Mesothelial cell of epicardium (in vitro differentiated cells): ENCODE measurements around the gene ATG4C. TPM values are rescaled to one million over a fixed set of nuclear protein-coding genes. Genes with fewer than 3 reads are reported as not detected.

Experiments
- DNase-seq, 2 experiments: peaks; one replicate each; pipeline ENCODE4 v3.0.0; 2021; ENCODE audit warnings: low spot score in 2 of 2; ENCODE audit not compliant: unreplicated experiment in 2 of 2
- H3K27ac Mint-ChIP-seq: 2 replicates; pipeline ENCODE4 v1.8.0; 2021; ENCODE audit warnings: mixed read lengths
- H3K27me3 Mint-ChIP-seq: 2 replicates; pipeline ENCODE4 v1.8.0; 2021; ENCODE audit warnings: low read depth, mixed read lengths
- H3K36me3 Mint-ChIP-seq: 2 replicates; pipeline ENCODE4 v1.8.0; 2021; ENCODE audit warnings: mixed read lengths
- H3K4me1 Mint-ChIP-seq: 2 replicates; pipeline ENCODE4 v1.8.0; 2021; ENCODE audit warnings: mixed read lengths
- H3K4me3 Mint-ChIP-seq: 2 replicates; pipeline ENCODE4 v1.8.0; 2021; ENCODE audit warnings: mild to moderate bottlenecking, moderate library complexity, mixed read lengths
- H3K9me3 Mint-ChIP-seq: 2 replicates; pipeline ENCODE4 v1.8.0; 2021; ENCODE audit warnings: mixed read lengths
- CTCF ChIP-seq: fragments of 200-600 bp; sonication (generic); IDR thresholded peaks from one replicate; pipeline ENCODE4 v1.5.0; 2021; ENCODE audit warnings: antibody characterized with exemption; ENCODE audit not compliant: unreplicated experiment
- total RNA-seq: library from RNA; stranded (reverse); gene quantifications from 3 replicates; pipeline ENCODE4 v1.2.1, GENCODE V29; 2021

The ATG4C gene
- total RNA-seq, 1 donor from 2014 or later, result 11.4 TPM

GRCh38 chr1:62903522-62903921 is 119.6 kb downstream of the ATG4C start:
- Mint-ChIP-seq H3K27ac (no peak overlapping the region), H3K27me3 (peaks cover 6% of the 10 kb centered on the region), H3K36me3 (no peaks in the 10 kb centered on the region), H3K4me3 (no peak overlapping the region), H3K4me1 (peaks cover 6% of the 10 kb centered on the region), H3K9me3 (no peaks in the 10 kb centered on the region)
- no peak for DNase-seq
- no peak for TF ChIP-seq CTCF

GRCh38 chr1:62903982-62904855 is 120.3 kb downstream of the ATG4C start:
- no peaks in the 10 kb centered on the region for H3K36me3 Mint-ChIP-seq
- no peak overlapping the region for H3K4me3 Mint-ChIP-seq
- H3K4me1 Mint-ChIP-seq, result peaks cover 11% of the 10 kb centered on the region
- no peak for TF ChIP-seq CTCF
- no peak overlapping the region for H3K27ac Mint-ChIP-seq
- DNase-seq, result no peak
- peaks cover 6% of the 10 kb centered on the region for H3K27me3 Mint-ChIP-seq
- no peaks in the 10 kb centered on the region for H3K9me3 Mint-ChIP-seq

- H3K27me3 Mint-ChIP-seq, result peaks cover 6% of the 10 kb centered on the region
- peaks cover 11% of the 10 kb centered on the region for H3K4me1 Mint-ChIP-seq
- H3K27ac Mint-ChIP-seq, result no peak overlapping the region
- DNase-seq, result no peak
- H3K4me3 Mint-ChIP-seq, result no peak overlapping the region
- H3K36me3 Mint-ChIP-seq, result no peaks in the 10 kb centered on the region
- H3K9me3 Mint-ChIP-seq, result no peaks in the 10 kb centered on the region
- no peak for TF ChIP-seq CTCF
Measured at GRCh38 chr1:62904856-62905225, 120.9 kb downstream of the ATG4C start.

GRCh38 chr1:62905309-62905708 is 121.4 kb downstream of the ATG4C start:
- Mint-ChIP-seq H3K27me3 (peaks cover 6% of the 10 kb centered on the region), H3K4me1 (peaks cover 11% of the 10 kb centered on the region), H3K36me3 (no peaks in the 10 kb centered on the region), H3K9me3 (no peaks in the 10 kb centered on the region), H3K27ac (no peak overlapping the region), H3K4me3 (no peak overlapping the region)
- TF ChIP-seq CTCF, result no peak
- DNase-seq, result no peak

- TF ChIP-seq CTCF, result no peak
Measured at GRCh38 chr1:62905872-62906271, 121.9 kb downstream of the ATG4C start.

More at GRCh38 chr1:62905872-62906271, 121.9 kb downstream of the ATG4C start:
- H3K27me3 Mint-ChIP-seq, result peaks cover 6% of the 10 kb centered on the region
- H3K4me1 Mint-ChIP-seq, result peaks cover 11% of the 10 kb centered on the region
- no peak overlapping the region for H3K27ac Mint-ChIP-seq
- H3K36me3 Mint-ChIP-seq, result no peaks in the 10 kb centered on the region
- peaks cover under 1% of the 10 kb centered on the region for H3K9me3 Mint-ChIP-seq
- no peak for DNase-seq
- H3K4me3 Mint-ChIP-seq, result no peak overlapping the region
